HG03439 (cell line): ENCODE data around the gene PRR33.
"Not testable (repeated sequence)": the region's sequence is repeated elsewhere in the genome, so short reads cannot be mapped to it uniquely, and the experiment has no call there.

Experiments used
- ATAC-seq: cut with Tn5 transposase; IDR thresholded peaks from one replicate; pipeline ENCODE4 v1.9.1; 2021; ENCODE audit warnings: mild to moderate bottlenecking, moderate library complexity; ENCODE audit not compliant: unreplicated experiment

PRR33 gene

DNA sequence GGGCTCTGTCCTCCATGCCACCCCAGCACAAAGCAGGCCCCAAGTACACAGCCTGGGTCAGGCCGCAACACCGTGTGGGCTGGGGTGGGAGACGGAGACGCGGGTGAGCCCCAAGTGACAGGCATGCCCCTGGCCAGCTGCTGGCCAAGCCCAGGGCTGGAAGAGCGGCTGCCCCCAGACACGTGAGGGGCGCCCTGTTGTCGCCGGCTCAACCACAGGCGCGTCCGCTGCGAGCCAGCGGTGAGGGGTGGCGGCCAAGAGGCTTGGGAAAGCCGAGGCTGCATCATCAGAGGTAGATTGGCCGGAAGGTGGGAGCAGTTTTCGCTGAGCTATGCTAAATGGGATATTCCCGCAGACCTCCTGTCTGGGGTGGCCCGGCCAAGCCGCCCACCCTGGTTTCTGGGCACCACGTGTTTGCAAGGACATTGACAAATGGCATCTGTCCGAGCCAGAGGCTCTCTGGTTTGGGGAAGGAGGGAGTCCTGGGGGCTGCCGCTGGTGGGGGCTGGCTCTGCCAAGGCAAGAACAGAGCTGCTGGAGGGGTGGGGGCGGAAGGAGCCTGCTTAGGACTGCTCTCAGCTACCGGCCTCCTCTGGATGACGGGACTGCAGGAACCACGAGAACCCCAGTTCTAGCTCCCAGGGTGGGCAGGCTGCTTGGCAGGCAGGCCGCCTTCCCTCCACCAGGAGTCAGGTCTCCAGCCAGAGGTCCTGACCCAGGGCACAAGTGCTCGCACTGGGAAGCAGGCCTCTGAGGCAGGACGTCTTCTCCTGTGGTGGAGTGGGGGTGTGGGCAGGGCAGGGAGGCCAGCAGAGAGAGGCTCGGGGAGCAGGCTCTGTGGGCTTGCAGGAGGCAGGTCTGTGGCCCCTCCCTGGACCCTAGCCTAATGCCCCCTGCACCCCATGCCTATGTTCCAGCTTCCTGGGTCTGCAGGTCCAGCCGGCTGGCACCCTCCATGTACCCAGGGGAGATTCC, 552 bp downstream of the PRR33 start:
- ATAC-seq: no peak

DNA sequence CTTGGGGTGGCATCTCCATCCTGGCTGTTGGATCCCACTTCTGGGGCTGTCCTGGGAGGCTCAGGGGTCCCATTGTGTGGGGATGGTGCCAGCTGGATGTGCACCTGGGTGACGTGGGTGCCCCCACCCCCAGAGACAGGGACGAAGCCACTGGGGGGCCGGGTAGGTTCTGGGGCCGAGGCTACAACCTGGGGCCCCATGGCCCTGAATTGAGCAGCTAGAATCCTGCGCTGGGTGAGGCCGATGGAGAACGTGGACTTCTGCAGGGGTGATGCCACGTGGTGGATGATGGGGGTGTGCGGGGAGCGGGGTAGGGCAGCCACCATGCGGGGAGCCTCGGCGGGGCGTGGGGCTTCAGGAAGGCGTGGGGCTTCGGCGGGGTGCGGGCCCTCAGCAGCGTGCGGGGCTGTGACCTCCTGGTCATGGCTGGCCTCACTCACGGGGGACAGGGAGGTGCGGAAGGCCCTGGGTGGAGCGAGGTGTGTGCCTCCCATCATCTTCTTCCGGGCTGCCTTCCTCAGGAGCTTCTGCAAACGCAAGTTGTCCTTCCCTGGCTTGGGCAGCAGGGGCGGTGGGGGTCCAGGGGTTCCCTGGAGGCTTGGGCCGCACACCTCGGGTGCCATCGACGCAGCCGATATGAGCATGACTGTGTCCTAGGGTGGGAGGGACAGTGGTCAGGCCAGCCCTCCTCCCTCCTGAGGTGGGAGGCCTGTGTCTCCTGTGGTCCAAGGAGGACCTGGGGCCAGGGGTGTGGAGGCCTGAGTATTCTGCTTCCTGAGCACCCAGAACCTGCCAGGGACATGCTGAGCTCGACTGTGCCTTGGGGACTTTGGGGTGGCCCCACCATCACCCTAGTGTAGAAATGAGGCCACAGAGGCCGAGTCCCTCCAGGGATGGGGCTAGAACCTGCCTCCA, 1.5 kb downstream of the PRR33 start:
- ATAC-seq: no peak

DNA sequence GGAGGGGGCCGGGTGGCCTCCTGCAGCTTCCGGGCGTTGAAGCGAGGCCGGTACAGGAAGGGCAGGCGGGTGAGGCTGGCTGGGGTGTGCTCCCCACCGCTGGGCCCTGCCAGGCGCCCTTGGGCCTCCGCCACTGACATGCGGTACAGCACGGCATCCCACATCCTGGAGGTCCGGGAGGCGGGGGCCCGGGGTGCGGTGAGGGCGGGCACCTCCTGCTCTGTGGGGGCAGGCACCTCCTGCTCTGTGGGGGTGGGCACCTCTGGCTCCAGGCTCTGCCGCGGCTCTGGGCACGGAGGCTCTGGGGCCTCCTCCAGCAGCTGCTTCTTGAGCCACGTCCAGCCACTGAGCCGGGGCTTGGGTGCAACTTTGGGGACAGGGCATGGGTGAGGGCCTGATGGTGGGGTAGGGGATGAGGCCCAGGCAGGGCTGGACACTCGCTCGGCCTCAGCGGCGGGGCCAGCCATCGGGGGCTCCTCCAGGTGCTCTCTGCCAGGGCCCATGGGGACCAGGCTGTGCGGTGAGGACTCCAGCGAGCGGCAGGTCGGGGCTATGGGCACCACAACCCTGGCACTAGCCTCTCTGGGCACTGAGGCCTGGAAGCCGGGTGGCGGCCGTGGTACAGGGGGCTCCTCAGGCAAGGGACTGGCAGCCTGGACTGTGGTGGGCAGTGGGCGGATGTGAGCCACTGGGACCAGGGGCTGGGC, 2.3 kb downstream of the PRR33 start:
- no peak for ATAC-seq

DNA sequence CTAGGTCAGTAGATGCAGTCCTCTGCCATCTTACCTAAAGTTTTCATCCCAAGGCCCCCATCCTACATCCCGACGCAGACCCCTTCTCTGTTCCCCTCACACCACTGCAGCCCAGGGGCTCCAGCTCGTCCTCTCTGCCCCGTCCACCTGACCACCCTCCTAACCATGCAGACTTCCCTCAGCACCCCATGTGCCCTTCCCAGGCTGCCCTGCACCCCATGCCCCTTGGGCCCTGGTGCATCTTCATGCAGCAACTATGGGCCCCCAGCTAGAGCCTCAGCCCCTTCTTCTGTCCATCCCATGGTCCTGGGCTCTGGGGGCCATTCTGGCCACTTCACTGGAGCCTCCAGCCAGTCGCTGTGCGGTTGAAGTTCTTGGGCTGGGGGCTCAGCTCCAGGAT, 2.9 kb downstream of the PRR33 start:
- no peak for ATAC-seq

DNA sequence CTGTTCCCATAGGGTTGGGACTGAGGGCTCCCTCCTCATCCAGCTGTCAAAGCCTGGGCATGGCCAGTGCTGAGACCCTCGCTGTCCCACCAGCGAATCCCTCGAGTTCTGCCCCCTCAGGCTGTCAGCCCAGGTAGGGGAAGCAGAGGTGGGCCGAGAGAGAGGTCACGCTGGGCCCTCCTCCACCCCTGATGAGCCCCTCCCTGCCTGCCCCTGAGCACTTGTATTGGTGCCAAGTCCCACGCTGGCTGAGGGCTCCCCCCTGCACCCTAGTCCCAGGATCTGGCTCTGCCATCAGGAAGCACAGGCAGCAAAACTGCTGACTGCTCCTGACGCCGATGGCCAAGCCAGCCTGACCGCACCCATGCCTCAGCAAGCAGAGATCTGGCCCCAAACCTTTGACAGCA, 3.3 kb downstream of the PRR33 start:
- ATAC-seq: no peak

DNA sequence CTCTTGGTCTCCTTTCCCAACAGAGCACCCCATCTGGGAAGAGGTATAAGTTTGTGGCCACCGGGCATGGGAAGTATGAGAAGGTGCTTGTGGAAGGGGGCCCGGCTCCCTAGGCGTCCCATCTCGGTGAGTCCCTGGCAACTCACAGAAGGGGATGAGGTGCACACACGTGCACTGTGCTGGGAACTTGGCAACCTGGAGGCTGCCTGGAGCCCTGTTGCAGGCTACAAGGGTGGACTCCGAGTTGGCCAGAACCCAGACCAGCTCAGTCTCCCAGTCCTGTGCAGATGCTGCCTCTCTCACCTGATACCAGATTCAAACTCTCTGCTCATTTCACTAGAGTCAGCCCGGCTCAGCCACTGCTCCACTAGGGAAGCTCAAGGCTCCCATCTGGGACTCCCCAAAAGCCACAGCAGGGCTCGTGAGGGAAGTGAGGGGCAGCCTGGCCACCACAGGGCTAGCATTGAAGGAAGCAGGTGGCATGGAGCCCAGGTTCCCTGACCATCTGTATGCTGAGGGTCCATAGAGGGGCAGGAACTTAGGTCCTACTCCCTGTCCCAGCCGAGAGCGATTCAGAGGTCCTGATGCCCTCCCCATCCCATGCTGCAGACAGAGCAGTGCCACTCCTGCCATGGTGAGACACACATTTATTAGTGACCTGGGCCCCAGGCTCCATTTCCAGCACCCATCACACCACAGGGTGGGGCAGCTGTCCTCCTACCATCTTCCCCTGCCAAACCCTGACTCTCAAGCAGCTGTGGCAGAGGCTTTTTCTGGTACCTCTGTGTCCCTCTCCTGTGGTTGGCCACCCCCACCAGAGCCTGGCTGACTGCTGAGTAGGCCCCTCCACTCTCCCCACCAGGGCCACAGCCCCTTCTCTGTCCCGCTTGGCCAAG, 4.0 kb downstream of the PRR33 start:
- no peak for ATAC-seq

DNA sequence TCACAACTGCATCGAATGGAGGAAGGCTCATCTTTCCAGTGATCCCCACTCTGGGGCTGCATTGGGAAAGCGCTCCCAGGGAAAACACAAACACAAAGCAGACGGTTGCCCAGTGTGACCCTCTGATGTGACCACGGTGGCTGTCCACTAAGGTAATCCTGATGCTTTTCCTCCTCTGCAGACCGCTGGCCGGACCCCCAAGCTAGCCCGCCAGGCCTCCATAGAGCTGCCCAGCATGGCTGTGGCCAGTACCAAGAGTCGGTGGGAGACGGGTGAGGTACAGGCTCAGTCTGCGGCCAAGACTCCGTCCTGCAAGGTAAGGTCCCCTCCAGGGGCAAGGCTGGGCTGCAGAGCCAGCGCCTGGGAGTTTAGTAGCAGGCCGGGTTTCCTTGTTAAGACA, 5.1 kb downstream of the PRR33 start:
- ATAC-seq: not testable (repeated sequence)

DNA sequence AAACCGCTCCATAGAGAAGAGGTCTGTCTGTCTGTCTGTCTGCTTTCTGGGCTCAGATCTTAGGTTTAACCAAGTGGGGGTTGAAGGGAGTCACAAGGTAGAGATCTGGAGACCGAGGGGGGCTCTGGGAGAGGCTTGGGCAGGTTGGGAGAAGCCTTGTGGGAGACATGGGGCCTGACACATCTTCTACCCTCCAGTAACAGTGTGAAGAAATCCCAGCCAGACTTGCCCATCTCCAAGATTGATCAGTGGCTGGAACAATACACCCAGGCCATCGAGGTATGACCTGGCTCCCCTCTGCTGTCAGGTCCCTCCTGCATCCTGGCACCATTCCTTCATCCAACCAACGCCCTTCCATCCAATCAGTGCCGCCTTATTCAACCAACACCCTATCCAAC, 7.4 kb downstream of the PRR33 start:
- no peak for ATAC-seq

DNA sequence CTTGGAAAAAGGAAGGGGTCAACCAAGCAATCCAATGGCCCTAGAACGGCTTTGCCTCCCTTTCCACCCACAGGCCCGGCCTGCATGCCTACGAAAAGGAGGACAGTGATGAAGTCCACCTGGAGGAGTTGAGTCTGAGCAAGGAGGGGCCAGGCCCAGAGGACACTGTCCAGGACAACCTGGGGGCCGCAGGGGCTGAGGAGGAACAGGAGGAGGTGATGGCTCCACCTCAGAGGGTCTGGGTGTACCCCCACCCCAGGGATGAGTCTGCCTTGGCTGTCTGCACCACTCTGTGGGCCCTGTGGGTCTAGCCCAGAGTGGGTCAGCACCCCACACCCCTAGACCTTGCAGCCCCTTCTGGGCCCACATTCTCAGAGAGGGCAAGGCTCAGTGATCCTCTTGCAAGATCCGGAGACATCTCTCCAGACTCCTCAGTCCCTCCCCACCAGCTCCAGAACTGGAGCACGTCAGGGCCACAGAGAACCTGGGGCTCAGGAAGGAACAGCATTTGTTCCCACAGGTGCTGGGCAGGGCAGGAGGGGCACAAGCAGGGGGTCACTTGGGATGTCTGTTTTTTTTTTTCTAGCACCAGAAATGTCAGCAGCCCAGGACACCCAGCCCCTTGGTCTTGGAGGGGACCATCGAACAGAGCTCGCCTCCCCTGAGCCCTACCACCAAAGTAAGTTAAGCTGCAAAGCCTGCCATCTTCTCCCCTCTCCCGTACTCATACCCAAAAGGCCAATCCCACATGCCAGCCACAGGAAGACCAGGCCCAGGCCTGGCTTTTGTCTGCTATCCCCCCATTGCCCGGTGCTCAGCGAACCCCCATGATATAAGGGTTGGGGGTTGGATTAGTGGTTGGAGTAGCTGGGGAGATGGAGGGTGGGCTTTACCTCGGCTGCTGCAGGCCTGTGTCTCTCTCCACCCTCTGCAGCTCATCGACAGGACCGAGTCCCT, 8.1 kb downstream of the PRR33 start:
- ATAC-seq: no peak

DNA sequence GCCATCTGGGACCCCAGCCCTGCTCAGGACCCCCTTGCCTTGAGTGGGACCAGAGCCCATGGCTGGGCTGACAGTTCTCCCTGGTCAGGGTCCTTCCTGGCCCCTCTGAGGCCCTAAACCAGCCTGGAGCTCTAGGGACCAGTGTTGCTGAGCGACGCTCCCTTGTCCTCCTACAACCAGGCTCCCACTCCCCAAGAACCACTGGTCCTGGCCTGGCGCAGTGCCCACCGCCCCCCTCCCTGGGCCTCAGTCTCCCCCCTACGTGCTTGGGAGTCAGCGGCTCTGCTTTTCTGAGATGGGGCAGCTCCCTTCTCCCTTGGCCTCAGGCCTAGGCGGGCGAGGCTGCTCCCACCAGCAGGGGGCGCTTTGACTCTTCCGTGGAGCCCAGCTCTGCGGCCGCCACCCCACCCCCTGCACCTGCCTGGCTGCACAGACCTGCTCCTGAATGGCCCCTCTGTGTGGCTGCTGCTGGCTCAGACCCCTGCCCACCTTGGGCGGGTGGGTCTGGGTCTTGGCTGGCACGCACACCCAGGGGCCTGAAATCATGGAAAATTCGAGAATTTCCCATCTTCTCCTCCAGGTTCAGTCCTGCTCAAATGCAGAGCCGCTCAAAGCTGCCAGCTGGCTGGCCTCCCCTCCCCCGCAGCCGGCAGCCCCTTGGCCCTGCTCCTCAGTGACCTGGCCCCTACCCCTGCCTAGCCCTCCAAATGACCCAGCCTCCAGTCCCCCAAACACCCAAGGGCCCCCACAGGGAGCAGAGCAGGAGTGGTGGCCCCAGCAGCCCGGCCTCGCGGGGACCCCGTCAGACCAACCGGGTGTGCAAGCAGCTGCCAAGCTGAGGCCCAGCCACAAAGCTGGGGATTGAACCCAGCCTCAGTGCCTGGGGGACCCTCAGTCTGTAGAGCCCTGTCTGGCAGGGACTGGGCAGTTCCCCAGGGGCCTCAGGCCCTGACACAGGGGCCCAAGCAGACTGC, 9.1 kb downstream of the PRR33 start:
- no peak for ATAC-seq

DNA sequence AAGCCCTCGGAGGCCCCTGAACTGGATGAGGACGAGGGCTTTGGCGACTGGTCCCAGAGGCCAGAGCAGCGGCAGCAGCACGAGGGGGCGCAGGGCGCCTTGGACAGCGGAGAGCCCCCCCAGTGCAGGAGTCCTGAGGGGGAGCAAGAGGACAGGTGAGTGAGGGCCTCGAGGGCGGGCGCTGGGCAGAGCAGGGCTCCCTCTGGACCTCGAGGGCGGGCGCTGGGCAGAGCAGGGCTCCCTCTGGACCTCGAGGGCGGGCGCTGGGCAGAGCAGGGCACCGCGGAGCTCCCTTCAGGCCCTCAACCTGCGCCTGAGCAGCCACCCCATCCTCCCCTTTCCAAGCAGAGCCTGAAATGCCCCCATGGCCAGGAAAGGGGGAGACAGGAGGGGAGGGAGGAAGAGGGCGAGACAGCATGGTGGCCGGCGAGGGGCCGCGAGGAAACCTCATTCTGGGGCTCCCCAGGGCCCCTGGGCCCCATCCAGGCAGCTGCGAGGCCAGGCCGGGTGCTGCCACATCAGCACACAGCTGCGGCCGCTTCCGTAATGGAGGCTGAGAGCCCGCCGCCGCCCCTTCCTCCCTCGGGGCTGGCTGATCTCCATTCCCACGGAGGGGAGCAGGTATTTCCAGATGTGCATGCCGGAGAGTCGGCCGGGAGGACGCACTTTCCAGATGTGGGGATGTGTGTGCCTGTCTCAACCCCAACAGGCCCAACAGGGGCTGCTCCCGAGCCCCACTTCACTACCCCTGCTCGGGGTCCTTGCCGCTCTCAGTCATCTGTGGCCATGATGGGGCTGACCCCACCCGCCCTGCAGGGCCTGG, 10.0 kb downstream of the PRR33 start:
- ATAC-seq: no peak

DNA sequence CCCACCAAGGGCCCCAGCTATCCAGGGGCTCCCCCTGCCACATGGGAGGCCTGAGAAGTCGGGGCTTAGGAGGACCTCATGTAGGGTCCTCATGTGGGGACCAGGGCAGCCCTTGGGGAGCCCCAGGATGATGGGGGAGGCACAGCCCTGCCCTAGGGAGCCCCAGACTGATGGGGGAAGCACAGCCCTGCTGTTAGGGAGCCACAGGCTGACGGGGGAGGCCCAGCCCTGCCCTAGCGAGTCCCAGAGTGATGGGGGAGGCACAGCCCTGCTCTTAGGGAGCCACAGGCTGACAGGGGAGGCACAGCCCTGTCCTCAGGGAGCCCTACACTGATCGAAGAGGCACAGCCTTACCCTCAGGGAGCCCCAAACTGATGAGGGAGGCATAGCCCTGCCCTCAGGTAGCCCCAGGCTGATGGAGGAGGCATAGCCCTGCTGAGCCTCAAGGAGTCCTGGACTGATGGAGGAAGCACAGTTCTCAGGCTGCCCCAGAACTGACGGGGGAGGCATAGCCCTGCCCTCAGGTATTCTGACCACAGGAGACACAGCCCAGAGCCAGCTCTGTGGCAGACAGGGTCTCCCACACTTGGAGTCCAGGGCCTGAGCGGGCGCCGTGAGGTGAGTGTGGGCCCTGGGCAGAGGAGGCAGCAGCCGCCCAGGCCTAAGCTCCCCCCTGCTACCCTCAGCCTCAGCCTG, 10.8 kb downstream of the PRR33 start:
- ATAC-seq: no peak

DNA sequence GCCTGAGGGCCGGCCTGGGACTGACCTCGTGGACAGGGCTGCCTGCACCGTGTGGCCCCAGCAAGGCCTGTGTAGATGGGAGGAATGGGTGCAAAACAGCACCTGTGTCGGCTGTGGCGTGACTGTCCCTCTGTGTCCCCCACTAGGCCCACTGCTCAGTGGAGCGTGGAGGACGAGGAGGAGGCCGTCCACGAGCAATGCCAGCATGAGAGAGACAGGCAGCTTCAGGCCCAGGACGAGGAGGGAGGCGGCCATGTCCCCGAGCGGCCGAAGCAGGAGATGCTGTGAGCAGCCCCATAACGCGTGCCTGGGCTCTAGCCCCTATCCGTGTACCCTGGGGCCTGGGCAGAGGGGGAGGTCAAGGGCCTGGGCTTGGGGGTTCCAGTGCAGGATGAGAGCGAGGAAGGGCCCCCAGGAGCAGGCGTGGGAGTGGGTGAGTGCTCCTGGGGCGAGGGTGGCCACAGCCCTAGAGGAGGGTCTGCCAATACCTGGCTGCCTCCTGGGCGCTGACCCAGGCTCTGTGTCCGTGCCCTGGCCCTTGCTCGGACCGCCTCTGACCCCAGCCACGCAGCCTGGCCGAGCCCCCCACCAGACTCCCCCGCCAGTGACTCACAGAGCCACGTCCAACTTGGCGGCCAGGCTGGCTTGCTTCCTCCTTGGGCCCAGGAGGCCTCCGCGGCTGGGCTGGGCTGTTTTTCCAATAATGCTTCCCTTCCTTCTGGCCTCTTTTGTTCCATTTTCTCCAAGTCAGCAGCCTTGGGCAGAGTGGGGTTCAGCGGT, 11.6 kb downstream of the PRR33 start:
- no peak for ATAC-seq

DNA sequence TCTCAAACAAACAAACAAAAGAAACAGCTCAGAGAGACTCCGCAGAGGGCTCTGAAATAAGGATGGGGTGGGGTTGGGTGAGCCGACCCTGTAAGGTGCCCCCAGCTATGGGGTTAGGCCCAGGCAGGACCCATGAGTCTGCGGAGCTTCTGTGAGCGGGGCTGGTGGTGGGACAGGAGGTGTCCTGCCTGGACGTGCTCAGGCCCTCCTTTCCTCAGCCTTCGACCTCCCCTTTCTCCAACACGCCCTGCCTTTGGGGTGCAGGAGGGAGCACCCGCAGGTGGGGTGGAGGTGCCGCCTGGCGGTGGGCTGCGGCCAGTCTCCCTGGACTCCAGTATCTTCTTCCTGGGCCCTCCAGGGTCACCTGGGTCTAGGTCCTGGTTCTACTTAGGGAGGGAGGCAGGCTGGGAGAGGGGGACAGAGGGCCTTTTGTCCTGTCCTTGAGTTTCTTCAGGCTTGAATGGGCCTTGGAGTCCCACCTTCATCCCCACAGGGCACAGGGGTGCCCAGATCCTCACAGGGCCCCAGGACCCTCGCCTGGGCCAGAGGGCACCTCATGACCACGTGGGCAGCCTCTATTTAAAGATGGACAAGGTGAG, 12.3 kb downstream of the PRR33 start:
- no peak for ATAC-seq
